Right atrium auricular region (tissue), 2 donors: ENCODE measurements around the gene GRAP2. TPM values are rescaled to one million over a fixed set of nuclear protein-coding genes. Genes with fewer than 3 reads are reported as not detected.

ENCODE experiments used
- DNase-seq: peaks from one replicate; pipeline ENCODE4 v3.0.0-alpha.2; 2019; ENCODE audit warnings: low spot score
- H3K27ac ChIP-seq, 2 donors: fragments of 200-600 bp; sonication (generic); 1 replicate in 1 of 2; 2 replicates in 1 of 2; pipeline ENCODE4 v1.5.1; 2016 to 2019
- H3K27me3 ChIP-seq, 2 donors: fragments of 200-600 bp; sonication (generic); one replicate each; pipeline versions ENCODE4 v1.5.1 to v1.6.0; 2017 to 2019
- H3K36me3 ChIP-seq: fragments of 200-600 bp; sonication (generic); one replicate; pipeline ENCODE4 v1.5.1; 2016
- H3K4me1 ChIP-seq, 2 donors: fragments of 200-600 bp; sonication (generic); one replicate each; pipeline versions ENCODE4 v1.5.1 to v1.6.0; 2017 to 2019
- H3K4me3 ChIP-seq, 2 donors: fragments of 200-600 bp; sonication (generic); 1 replicate in 1 of 2; 2 replicates in 1 of 2; pipeline ENCODE4 v1.5.1; 2017 to 2019; ENCODE audit warnings: mild to moderate bottlenecking in 1 of 2, moderate library complexity in 1 of 2
- H3K9me3 ChIP-seq, 2 donors: fragments of 200-600 bp; sonication (generic); one replicate each; pipeline ENCODE4 v1.5.1; 2019
- CTCF ChIP-seq, 2 donors: fragments of 200-600 bp; sonication (generic); IDR thresholded peaks; one replicate each; pipeline ENCODE4 v1.5.1; 2019; ENCODE audit warnings: antibody characterized with exemption in 2 of 2
- total RNA-seq, 2 donors: library from RNA; depleted of rRNA; stranded (reverse); fragments of >200 nt; gene quantifications; one replicate each; pipeline ENCODE4 v1.1.0, GENCODE V29; 2016

GRAP2 gene
- total RNA-seq, 2 donors from 2014 or later = 1.3 to 2.4 TPM

DNA sequence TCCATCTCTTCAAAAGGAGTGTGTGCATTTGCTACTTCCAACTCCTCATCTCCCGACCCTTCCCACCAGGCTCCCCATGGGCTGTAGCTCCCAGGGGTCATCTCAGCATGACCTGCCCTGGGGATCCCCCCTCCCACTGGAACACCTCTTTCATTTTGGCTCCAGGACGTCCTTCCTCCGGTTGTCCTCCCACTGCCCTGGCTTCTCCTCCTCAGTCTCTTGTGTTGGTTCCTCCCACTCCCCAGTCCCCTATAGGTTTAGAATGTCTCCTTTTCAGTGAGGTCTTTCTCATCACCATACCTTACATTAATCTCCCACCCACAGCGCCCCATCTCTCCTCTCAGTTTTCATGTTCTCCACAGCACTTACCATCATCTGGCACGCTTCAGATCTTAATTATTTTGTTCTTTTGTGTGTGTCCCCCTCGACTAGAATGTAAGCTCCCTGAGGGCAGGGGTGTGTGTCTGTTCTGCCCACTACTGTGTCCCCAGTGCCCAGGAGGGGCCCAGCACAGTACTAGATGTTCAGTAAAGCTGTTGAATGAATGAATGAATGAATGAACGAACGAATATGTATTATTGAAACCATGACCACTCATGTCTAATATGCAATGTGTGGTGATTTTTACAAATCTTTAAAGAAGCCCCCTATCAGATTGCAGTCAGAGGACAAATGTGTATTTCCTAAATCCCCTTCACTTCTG, 57.3 kb downstream of the GRAP2 start:
- no peaks in the 10 kb centered on the region for H3K27me3 ChIP-seq
- DNase-seq = no peak
- H3K4me1 ChIP-seq = peaks cover 0 to 21% of the 10 kb centered on the region in 2 donors
- H3K9me3 ChIP-seq = no peaks in the 10 kb centered on the region
- no peak overlapping the region for H3K27ac ChIP-seq
- H3K4me3 ChIP-seq = no peak overlapping the region
- H3K36me3 ChIP-seq = no peaks in the 10 kb centered on the region
- TF ChIP-seq CTCF (IDR thresholded peaks at IDR 0.05) = no peak

- Histone ChIP-seq H3K27me3 (no peaks in the 10 kb centered on the region), H3K4me1 (peaks cover 0 to 21% of the 10 kb centered on the region in 2 donors), H3K36me3 (no peaks in the 10 kb centered on the region), H3K27ac (no peak overlapping the region), H3K4me3 (no peak overlapping the region), H3K9me3 (no peaks in the 10 kb centered on the region)
- no peak for TF ChIP-seq CTCF (IDR thresholded peaks at IDR 0.05)
- no peak for DNase-seq
Measured at GRCh38 chr22:39958949-39959639, 58.2 kb downstream of the GRAP2 start.

DNA sequence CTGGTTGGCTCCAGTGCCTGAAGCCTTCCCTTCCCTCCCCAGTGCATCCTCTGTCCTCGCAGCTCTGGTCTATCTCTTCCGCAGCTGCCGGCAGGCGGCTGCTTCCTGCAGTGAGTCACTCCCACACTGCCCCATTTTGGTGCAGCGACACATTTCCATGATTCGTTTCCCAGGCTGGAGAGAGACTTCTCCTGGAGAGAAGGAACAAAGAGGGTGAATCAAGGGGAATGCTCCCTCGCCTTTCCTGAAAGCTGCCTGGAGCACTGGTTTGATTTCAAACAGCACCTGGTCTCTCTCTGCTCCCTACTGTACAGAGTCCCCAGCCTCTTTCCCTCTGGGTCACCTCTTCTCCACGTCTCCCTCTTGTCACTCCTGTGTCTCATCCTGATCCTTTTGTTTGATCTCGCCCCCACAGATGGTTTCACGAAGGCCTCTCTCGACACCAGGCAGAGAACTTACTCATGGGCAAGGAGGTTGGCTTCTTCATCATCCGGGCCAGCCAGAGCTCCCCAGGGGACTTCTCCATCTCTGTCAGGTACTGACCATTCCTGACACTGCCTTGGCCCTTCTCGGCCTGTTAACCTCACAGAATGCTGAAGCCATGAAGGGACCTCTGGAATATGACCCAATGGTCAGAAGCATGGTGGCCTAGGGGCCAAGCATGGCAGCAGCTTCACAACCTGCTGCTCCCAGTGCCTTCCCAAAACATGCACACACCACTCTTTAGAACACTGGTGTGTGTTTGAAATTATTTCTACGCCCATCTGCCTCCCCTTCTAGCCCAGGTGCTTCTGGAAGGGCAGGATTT, 59.0 kb downstream of the GRAP2 start, which contains the start of gene TMA7B:
TMA7B (plus strand) TSS at position 758 of the 808 bp plus-strand sequence. CDS start 3,978 bp downstream, outside the sequence.
- H3K27ac ChIP-seq = no peak within 1 kb of the TSS
- TF ChIP-seq CTCF (IDR thresholded peaks at IDR 0.05) = peak; percentile 18 to 41

DNA sequence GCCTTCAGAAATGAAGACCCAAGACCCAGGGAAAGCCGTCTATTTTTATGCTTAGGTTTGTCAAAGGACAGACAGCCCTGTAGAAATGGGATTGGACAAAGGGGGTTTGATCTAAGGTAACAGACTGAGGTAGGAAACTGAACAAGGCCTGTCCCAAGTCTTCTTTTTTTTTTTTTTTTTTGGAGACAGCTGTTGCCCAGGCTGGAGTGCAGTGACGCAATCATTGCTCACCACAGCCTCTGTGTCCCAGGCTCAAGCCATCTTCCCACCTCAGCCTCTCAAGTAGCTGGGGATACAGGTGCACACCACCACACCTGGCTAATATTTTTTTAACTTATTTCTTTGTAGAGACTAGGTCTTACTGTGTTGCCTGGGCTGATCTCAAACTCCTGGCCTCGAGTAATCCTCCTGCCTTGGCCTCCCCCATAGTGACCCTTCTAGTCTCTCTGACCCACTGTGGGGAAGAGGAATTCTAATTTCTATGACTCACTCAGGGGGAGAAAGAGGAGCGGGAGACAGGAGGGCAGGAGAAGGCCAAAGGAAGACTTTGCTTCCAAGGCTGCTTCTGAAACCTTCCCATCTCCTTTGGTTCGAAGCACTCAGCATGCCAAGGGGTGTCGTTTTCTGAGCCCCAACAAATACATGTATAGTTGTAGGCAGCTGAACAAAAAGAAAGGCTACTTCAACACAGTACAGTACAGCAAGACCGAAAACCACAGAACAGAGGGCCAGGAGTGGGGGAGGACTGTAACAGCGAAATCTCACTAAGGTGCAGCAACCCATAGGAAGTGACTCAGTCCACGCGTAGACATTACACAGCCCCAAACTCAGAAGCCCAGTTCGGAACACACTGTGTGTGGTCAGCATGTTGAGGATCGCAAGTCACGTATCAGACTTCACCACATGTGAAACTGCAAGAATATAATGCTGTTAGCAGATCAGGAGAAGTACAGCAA, 60.2 kb downstream of the GRAP2 start:
- no peak for TF ChIP-seq CTCF (IDR thresholded peaks at IDR 0.05)
- Histone ChIP-seq H3K27ac (no peak overlapping the region), H3K36me3 (no peaks in the 10 kb centered on the region), H3K27me3 (no peaks in the 10 kb centered on the region), H3K4me3 (no peak overlapping the region), H3K9me3 (no peaks in the 10 kb centered on the region), H3K4me1 (peaks cover 0 to 9% of the 10 kb centered on the region in 2 donors)
- DNase-seq = no peak

More for the DNA sequence above, 59.0 kb downstream of the GRAP2 start, which contains the start of gene TMA7B:
- Histone ChIP-seq H3K9me3 (no peaks in the 10 kb centered on the region), H3K27me3 (no peaks in the 10 kb centered on the region), H3K4me1 (peaks cover 0 to 14% of the 10 kb centered on the region in 2 donors), H3K36me3 (no peaks in the 10 kb centered on the region), H3K4me3 (no peak within 1 kb of the TSS)
- no peak for DNase-seq

GRCh38 chr22:39962071-39962470, 61.2 kb downstream of the GRAP2 start:
- DNase-seq = no peak
- no peak overlapping the region for H3K27ac ChIP-seq

More at GRCh38 chr22:39962071-39962470, 61.2 kb downstream of the GRAP2 start:
- Histone ChIP-seq H3K36me3 (no peaks in the 10 kb centered on the region), H3K9me3 (no peaks in the 10 kb centered on the region), H3K27me3 (no peaks in the 10 kb centered on the region), H3K4me3 (no peak overlapping the region), H3K4me1 (peaks cover 0 to 9% of the 10 kb centered on the region in 2 donors)
- TF ChIP-seq CTCF (IDR thresholded peaks at IDR 0.05) = no peak
